A172 (cell line): ENCODE results near the gene NEURL1. TPM values are rescaled to one million over a fixed set of nuclear protein-coding genes. Genes with fewer than 3 reads are reported as not detected.
"Not testable (repeated sequence)": the region's sequence is repeated elsewhere in the genome, so short reads cannot be mapped to it uniquely, and the experiment has no call there.

ENCODE experiments used
- DNase-seq: peaks from one replicate; pipeline ENCODE4 v3.0.0-alpha.2; 2015; ENCODE audit warnings: low spot score
- total RNA-seq: library from RNA; depleted of rRNA; stranded (reverse); fragments of >200 nt; shearing (Covaris generic); gene quantifications from 2 replicates; pipeline ENCODE4 v1.2.3, GENCODE V29; 2014; rRNA removed

NEURL1 gene
- total RNA-seq, 1 experiment from 2014 or later: not detected

DNA sequence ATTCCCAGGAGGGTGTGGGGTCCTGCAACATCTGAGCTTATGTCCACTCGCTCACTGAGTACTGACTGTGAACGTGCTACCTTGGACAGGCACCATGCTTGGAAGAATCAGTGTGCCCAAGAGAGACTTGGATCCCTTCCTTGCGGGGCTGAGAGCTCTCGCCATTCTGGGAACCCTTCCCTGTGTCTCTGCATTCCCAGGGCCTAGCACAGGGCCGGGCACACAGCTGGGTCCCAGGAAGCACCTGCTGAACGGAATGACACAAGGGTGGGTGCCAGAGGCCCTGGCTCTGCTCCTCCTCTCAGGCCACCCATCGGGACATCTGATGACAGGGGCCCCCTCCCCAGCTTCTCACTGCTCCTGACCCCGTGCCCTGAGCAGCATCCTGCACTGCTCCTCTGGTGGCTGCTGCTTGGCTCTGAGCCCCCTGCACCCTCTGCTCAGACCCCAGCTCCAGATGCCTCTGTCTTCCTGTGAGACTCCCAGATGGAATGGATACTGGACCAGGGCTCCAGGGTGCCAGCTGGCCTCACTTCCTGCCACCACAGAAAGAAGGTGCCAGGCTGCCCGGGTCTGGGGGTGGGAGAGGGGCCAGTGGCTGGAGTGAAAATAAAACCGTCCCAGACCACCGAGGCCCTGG lies 129.6 kb downstream of the NEURL1 start:
- no peak for DNase-seq

GRCh38 chr10:103626178-103626577 lies 132.7 kb downstream of the NEURL1 start:
- no peak for DNase-seq

DNA sequence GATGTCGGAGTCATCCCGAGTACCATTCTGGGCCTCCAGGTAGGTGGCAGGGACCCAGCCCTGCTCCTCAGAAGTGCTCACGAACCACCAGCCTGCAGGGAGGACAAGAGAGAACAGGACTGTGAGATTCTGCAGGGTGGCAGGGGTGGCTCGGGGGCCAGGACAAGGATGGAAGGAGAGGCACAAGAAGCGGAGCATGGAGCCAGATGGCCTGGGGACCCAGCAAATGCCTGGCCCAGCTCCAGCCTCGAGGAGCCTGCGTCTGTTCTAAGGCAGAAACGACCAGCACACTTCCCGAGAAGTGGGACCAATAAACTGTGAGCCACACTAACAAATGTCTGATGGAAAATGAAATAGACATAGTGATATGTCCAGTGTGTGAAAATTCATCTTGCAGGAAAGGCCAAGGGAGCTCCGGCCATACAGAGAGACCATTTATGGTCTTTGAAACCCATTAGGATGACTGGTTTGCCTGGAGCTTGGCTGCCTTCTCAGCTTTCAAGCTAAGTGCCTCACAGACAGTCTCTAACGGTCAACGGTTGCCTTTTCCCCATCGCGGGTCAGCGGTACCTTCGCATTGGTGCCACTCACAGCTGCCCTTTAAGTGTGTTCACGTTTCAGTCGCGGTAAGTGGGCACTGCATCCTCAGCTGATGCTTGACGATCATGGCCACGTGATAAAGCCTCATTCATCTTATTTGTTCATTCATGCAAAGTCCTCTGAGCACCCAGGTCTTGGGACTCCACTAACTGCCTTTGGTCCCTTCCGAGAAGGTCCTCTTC lies 133.8 kb downstream of the NEURL1 start:
- DNase-seq: no peak

DNA sequence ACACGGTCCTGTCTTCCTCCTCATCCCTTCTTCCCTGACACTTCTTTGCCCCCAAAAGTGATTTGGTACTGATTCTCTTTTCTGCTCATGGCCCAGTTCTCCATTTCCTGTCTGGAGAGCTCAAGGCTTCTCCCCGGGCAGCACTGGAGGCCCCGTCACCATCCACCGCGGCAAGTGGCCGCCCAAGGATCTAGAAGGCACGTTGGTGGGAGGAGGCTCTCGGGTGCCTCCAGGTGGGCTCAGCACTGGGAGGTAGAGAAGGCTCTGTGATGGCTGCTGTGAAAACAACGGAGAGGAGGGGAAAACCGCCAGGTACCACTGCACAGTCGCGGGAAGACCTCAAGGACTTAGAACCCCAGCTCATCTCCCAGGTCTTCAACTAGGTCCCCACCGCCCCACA lies 134.4 kb downstream of the NEURL1 start:
- no peak for DNase-seq

DNA sequence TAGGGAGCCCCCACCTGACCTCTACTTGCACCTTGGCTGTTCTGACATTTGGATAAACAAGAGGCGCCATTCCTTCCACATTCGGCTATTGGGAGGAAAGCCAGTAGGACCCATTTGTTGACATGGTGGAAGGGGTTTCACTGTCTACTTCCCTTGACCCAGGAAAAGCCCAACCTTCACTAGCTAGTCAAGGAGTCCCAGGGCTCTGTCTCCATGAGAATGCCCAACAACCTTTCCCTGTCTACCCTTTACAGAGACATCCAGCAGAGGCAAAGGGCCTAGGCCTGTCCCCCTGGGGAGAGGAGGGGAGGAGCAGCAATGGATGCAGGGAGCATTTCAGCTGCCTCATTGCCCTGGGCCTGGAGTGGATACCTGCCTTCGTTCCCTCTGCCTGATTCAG lies 136.1 kb downstream of the NEURL1 start:
- DNase-seq: no peak

- no peak for DNase-seq
Observed at GRCh38 chr10:103630156-103630555, 136.7 kb downstream of the NEURL1 start.

DNA sequence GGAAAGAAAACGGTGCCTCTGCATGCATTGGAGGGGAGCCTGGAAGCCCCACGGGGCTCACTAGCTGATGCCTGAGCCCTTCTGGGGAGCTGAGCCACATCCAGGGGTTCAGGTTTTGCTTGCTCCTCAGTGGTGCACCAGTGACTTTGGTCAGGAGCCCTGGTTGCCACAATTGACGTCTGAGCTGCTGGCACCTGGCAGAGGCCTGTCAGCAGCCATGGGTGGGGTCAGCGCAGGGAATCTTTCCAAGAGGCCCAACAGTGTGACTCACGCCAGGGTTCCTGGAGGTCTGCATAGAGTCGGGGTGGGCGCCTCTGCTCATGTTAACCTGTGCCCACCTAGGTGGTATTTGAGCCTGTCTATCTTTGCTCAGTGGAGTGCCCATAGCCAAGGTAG lies 138.7 kb downstream of the NEURL1 start:
- DNase-seq: peak; percentile 17

- DNase-seq: not testable (repeated sequence)
Observed at GRCh38 chr10:103632871-103633270, 139.4 kb downstream of the NEURL1 start.

DNA sequence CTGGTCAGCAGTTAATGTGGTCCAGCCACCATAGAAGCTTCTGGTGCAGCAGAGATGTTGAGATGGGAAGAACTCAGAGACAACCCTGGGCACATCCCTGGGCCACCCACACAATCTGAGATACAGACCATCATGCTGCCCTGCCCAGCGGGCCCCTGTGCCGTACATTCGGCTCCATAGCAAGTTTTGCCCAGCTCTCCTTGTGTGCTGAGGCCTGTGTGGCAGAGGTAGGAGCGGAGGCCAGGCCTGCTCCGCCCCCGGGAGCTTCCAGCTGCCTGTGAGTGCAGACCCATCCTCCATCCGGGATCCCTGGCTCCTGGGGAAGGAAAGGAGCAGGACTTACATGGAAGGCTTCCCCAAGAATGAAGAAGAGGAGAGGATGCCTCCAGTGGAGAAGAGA lies 140.3 kb downstream of the NEURL1 start:
- no peak for DNase-seq

- DNase-seq: no peak
Observed at GRCh38 chr10:103635580-103635979, 142.1 kb downstream of the NEURL1 start.

GRCh38 chr10:103636492-103636891 lies 143.0 kb downstream of the NEURL1 start:
- DNase-seq: no peak

DNA sequence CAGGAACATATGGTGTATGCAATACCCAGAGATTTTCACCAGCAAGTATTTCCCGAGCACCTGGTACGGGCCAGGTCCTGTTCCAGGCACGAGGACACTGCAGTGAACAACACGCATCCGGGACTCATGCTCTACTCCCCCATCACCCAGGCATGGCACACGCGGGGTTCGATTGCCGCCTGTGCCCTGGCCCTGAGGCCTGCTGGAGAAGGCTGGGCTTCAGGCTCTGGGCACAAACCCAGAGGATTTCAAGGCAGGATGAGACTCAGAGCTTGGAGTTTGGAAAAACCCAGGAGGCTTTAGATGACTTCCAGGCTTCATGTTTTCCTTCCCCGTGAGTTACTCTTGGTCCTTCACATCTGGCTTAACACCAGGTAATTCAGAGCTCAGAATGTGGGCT lies 143.5 kb downstream of the NEURL1 start:
- no peak for DNase-seq

DNA sequence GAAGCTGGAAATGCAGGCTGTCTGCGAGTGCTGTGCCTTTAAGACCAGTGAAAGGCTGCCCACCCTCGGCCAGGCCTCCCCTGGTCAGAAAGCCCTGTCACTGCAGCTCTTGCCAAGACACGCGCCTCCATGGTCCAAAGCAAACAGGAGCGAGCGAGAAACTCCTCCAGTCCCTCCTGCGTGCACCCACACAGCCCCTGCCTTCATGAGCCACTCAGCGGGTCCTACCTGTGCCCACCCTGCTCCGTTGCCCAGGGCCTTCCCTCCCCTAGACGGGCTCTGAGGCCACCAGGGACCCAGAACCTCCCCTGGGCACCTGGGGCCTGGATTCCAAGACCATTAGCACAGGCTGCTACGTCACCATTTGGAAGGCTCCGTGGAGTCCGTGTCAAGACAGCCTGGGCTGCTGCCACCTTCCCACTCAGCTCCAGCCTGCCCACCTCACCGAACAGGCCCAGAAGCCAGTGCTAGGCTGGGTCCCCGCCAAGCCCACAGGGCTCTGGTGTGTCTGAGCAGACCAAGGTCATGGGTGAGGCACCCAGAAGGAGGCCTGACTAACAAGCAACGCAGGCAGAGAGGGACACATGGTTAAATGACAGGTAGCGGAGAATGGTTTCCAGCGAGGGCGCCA lies 144.5 kb downstream of the NEURL1 start:
- no peak for DNase-seq

DNA sequence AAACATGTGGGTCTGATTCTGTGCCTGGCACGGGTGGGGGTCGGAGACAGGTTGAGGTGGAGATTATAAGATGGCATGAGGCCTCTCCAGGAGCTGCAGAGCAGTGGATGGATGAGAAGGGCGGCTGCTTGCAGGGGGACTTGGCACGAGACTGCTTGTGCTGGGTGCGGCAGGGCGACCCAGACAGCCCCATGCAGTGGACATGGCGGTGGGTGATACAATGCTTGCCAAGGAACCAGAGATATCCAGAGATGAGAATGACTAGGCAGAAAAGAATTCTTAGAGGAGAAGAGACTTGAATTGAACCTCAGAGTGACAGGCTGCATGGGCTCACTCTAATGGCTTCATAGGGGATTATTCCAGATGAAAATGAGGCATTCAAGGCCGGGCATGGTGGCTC lies 145.4 kb downstream of the NEURL1 start:
- no peak for DNase-seq

GRCh38 chr10:103640436-103641181 lies 147.1 kb downstream of the NEURL1 start:
- no peak for DNase-seq

GRCh38 chr10:103641326-103641725 lies 147.8 kb downstream of the NEURL1 start:
- no peak for DNase-seq

Other genes with a start within 250 kb of the NEURL1 start
- 0.05 and 0.17 TPM in 2 replicates for gene RPEL1, start 247.8 kb upstream of the NEURL1 start, total RNA-seq
- not detected in 2 replicates for gene INA, start 216.6 kb upstream of the NEURL1 start, total RNA-seq
- gene PCGF6, start 142.6 kb upstream of the NEURL1 start, total RNA-seq: 42.0 and 42.8 TPM in 2 replicates
- gene TAF5, start 125.7 kb upstream of the NEURL1 start, total RNA-seq: 11.7 and 13.4 TPM in 2 replicates
- gene ATP5MK, start 97.2 kb upstream of the NEURL1 start, total RNA-seq: 854 and 1,006 TPM in 2 replicates
- 28.7 and 33.7 TPM in 2 replicates for gene PDCD11, start 97.1 kb upstream of the NEURL1 start, total RNA-seq
- gene CALHM2, start 41.3 kb upstream of the NEURL1 start, total RNA-seq: 24.5 and 26.0 TPM in 2 replicates
- not detected in 2 replicates for gene CALHM1, start 34.8 kb upstream of the NEURL1 start, total RNA-seq
- gene CALHM3, start 14.5 kb upstream of the NEURL1 start, total RNA-seq: 4.7 and 4.8 TPM in 2 replicates